ENCODE data around the gene RND1.
"Not testable (repeated sequence)": the region's sequence is repeated elsewhere in the genome, so short reads cannot be mapped to it uniquely, and the experiment has no call there.

Gene RND1

GRCh38 chr12:48865281-48866051, at the start of gene RND1:
TSS of gene RND1 (minus strand) at chr12:48865870. CDS start at chr12:48865767, 103 bp downstream.
- peak; percentile 78 to 79 for DNase-seq (ENCODE audit: low read depth in 2 of 2)

GRCh38 chr12:48910196-48910595, 44.5 kb upstream of the RND1 start:
- no peak for DNase-seq (ENCODE audit: low read depth in 2 of 2)

- DNase-seq (ENCODE audit: low read depth in 2 of 2): not testable (repeated sequence)
Observed at GRCh38 chr12:48909698-48910097, 44.0 kb upstream of the RND1 start.

DNA sequence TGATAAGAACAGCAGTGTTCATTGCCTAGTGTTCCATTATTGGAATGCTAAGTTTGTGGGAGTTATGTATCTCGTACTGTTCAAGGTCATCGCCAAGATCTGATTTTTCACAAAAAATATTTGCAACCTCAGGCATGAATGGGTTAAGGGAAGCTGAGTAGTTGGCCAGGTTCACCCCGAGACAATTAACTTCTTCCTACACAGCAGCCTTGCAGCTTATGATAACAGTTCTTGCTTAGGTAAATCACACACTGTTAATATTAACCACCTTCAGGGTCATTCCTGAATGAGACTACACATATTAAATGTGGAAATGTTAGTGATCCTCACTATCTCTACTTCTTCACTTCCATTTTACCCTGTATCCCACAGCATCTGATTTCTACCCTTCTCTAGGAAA, 41.6 kb upstream of the RND1 start:
- no peak for DNase-seq (ENCODE audit: low read depth in 2 of 2)

GRCh38 chr12:48903982-48904411, 38.3 kb upstream of the RND1 start:
- DNase-seq (ENCODE audit: low read depth in 2 of 2): peak; percentile 64 to 85

DNA sequence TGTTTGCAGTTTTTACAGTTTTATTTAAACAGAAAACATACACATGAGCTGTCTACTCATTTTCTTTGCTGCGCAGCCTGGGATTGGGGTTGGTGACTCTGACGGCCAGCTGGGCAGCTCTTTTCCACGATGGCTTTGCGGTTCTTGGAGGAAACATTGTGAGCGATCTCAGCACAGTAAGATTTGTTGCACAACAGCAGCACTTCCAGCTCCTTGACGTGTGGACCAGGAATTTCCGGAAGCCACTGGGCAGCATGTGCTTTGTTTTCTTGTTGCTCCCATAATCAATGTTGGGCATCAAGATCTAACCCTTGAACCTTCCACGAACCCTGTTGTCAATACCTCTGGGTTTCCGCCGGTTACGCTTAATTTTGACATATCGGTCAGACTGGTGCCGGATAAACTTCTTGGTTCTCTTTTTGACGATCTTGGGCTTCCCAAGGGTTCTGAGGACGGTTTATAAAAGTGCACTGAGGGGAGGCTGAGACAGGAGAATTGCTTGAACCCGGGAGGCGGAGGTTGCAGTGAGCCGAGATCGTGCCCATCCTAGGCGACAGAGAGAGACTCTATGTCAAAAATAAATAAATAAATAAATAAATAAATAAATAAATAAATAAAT, 37.8 kb upstream of the RND1 start:
- no peak for DNase-seq (ENCODE audit: low read depth in 2 of 2)

DNA sequence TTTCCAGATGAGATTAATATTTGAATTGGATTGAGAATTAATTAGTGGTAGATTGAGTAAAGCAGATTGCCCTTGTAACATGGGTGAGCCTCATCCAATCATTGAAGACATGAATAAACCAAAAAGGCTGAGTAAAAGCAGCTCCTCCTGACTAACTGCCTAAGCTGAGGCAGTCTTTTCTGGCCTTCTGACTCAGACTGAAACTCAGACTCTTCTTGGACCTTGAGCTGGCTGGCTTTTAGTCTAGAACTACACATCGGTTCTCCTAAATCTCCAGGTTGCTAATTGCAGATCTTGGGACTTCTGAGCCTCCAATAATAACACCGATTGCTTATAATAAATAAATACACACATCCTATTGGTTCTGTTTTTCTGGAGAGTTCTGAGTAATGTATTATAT, 35.6 kb upstream of the RND1 start:
- no peak for DNase-seq (ENCODE audit: low read depth in 2 of 2)

DNA sequence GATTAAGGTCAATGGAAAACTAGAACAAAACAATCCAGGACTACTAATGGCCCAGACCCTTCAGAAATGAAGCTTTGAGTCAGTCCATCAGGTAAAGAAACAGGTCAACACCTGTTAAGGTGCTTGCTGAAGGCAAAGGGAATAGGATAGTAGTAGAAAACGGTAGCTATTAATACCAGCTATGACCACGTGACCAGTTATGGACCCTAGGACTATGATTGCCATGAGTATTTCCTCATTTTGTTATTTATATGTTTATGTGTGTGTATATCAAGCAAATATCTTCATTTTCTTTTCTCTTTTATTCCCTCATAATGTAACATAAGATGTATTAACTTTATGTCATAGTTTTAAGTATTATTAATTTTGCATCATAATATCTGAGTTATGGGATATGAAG, 34.0 kb upstream of the RND1 start:
- DNase-seq (ENCODE audit: low read depth in 2 of 2): no peak

DNA sequence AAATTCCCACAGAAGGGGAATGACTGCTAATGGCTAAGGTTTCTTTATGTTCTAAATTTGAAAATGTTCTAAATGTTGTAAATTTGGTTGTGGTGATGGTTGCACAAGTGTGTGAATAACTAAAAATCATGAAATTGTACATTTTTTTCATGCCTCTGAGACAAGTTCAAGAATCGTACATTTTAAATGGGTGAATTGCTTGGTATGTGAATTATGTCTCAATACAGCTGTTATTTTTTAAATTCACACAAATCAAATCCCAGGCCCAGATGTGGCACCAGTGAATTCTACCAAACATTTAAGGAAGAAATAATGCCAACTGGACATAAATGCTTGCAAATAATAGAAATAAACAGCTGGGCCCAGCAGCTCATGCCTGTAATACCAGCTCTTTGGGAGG, 28.6 kb upstream of the RND1 start:
- no peak for DNase-seq (ENCODE audit: low read depth in 2 of 2)

- DNase-seq (ENCODE audit: low read depth in 2 of 2): peak; percentile 49 to 77
Observed at GRCh38 chr12:48890657-48891418, 25.2 kb upstream of the RND1 start.

DNA sequence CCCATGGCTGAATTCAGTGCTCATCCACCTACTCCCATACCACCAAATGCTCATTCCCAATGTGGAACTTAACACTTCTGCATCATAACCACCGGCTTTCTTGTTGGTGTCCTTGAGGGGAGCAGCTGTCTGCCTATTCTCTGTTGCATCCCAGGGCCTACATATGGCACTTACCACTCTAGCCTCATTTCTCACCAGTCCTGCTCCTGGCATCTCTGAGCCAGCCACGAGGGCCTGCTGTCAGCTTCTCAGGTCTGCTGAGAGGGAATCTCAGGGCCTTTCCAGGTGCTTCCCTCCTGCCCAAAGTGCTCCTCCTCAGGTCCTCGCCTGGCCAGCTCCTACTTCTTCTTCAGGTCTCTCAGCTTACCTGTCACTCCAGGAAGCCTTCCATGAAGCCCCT, 24.0 kb upstream of the RND1 start:
- DNase-seq (ENCODE audit: low read depth in 2 of 2): no peak

DNA sequence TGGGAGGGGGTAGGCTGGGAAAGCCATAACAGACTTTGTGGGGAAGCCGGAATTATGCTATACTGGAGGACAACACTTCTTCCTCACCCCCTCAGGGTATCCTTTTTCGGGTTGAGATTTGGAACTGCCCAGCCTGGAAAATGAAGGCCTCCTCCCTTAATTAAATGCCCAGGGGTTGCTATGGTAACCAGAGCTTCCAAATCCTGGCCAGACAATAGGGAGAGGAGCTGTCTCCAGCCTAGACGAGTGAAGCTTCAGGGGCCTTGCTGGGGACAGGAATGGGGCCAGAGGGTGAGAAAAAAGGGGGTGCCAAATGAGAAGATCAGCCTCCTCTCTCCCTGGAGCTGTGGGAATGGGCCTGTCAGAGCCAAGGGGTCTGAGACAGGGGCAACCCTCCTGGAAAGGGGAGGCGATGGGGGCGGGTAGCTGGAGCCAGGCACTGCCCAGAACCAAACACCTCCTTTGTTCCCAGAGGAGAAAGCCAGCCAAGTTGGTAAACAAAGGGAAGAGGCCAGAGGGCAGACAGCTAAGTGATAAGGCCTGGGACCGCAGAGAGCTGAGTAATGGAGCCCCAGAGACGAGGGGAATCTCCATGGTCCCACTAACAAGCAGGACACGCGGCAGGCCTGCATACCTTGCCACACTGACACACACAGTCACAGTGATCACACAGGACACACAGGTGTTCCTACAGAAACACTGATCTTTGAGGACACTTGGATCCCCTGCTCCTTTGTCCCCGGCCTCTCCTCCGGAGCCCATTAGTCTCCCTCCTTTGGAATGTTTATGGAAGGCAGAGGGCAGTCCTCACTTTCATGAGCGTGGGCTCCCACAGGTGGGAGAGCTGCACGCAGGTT, 17.9 kb upstream of the RND1 start:
- no peak for DNase-seq (ENCODE audit: low read depth in 2 of 2)

GRCh38 chr12:48882972-48883304, 17.3 kb upstream of the RND1 start:
- DNase-seq (ENCODE audit: low read depth in 2 of 2): no peak

DNA sequence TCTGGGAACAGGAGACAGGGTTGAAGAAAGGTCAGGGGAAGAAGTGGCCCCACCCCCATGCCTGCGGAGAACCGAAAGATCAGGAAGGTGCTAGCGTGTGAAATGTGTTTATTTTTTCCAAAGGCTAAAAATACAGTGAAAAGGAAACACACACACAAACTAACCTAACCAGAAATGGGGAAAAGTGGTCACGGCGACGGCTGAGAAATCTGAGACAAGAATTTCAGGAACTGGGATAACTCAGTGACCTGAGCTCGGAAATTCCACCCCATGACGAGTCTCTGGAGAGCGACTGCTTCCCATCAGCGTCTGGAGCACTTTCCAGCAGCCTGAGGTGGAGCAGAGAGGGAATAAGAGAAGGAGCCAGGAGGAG, 16.6 kb upstream of the RND1 start:
- no peak for DNase-seq (ENCODE audit: low read depth in 2 of 2)

DNA sequence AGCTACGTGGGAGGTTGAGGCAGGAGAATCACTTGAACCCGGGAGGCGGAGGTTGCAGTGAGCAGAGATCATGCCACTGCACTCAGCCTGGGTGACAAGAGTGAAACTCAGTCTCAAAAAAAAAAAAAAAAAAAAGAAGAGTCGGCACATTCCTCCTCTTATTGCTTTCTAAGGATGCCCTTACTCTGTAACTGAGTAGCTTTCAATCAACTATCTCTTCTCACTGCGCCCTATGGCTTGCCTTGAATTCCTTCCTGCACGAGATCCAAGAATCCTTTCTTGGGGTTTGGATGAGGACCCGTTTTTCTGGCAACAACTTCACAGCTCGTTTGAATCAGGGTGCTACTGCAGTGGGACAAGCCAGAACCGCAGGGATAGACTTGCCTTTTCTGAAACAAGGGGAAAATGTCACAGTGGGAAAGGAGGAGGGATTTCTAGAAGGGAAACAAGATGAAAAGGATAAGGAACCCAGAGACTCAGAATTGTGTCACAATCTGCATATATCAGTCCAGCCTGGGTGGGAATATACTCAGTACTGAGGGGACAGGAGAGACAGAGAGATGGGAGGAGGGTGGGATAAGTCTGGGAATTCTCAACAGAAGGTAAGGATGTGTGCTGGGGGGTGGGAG, 16.1 kb upstream of the RND1 start:
- no peak for DNase-seq (ENCODE audit: low read depth in 2 of 2)

DNA sequence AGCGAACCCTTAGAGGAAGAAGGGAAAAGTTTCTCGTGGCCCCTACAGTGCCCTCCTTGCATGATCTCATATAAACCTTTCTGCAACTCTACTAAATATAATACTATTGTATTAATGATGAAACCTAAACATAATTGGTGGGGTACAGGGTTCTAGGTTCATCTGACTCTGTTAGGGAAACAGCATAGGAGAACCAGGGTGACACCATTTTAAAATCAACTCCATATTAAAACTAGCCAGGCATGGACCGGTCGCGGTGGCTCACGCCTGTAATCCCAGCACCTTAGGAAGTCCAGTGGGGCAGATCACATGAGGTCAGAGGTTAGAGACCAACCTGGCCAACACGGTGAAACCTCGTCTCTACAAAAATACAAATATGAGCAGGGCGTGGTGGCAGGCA, 15.0 kb upstream of the RND1 start:
- DNase-seq (ENCODE audit: low read depth in 2 of 2): no peak

GRCh38 chr12:48878548-48878947, 12.9 kb upstream of the RND1 start:
- no peak for DNase-seq (ENCODE audit: low read depth in 2 of 2)

DNA sequence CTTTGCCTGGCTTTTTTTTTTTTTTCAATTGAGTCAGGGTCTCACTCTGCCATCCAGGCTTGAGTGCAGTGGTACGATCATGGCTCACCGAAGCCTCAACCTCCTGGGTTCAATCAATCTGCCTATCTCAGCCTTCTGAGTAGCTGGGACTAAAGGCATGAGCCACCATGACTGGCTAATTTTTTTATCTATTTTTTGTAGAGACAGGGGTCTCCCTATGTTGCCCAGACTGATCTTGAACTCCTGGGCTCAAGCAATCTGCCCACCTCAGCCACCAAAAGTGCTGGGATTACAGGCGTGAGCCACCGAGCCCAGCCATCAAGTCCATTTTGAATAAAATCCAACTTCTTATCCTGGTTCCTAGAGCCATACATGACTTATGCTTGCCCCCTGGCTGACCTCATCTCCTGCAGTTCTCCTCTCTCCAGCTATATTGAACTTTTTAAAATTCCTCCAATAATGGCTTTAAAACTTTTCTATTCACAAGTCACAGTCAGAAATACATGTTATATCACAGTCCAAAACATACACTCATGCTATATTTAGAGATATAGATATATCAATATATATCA, 10.4 kb upstream of the RND1 start:
- DNase-seq (ENCODE audit: low read depth in 2 of 2): no peak

DNA sequence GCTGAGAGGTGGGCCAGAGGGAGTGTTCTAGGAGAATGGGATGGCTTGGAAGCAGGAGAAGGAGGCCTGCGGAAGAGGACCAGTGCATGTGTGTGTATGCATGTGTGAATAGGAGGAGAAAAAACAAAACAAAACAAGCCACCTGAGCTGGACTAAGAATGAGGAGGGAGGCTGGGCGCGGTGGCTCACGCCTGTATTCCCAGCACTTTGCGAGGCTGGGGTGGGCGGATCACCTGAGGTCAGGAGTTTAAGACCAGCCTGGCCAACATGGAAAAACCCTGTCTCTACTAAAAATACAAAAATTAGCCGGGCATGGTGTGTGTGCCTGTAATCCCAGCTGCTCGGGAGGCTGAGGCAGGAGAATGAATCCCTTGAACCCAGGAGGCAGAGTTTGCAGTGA, 7.9 kb upstream of the RND1 start:
- DNase-seq (ENCODE audit: low read depth in 2 of 2): not testable (repeated sequence)

- no peak for DNase-seq (ENCODE audit: low read depth in 2 of 2)
Observed at GRCh38 chr12:48873096-48873495, 7.4 kb upstream of the RND1 start.

DNA sequence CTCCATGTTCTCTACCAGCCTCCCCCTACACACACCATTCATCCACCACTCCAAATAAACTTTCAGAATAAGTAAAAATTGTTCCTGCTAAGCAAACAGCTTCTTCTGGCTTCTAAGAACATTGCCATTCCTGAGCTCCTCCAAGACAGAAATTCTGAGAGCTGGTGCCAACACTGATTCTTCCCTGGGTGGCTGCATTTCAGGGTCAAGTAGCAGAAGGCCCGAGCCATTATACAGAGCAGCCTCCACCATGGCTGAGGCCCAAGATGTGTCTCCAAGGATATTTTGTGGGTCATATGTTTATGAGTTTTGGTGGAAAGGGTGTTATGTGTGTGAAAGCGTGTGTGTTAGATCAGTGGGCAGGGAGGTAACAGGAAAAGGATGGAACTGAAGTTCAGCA, 3.5 kb upstream of the RND1 start:
- no peak for DNase-seq (ENCODE audit: low read depth in 2 of 2)
